ENCODE data around the gene CAPN12. TPM values are rescaled to one million over a fixed set of nuclear protein-coding genes. Genes with fewer than 3 reads are reported as not detected.

The CAPN12 gene
- total RNA-seq, 4 donors from 2014 or later, result 5.8 to 56.8 (median 6.4) TPM

- H3K27me3 ChIP-seq, result no peaks in the 10 kb centered on the region
- no peak for TF ChIP-seq CTCF (IDR thresholded peaks at IDR 0.05)
- no peak for TF ChIP-seq POLR2A (IDR thresholded peaks at IDR 0.05)
- peak overlapping the region in 1 of 4 donors; percentile 6 for H3K4me3 ChIP-seq
- H3K4me1 ChIP-seq, result peaks cover 17 to 74% (median 33%) of the 10 kb centered on the region in 4 donors
- H3K9me3 ChIP-seq, result no peaks in the 10 kb centered on the region
- DNase-seq, result peak in 2 of 3 donors; percentile 53 to 75
- peak overlapping the region; percentile 54 to 96 (median 79) for H3K27ac ChIP-seq
- peaks cover 0 to 33% (median 0%) of the 10 kb centered on the region in 3 donors for H3K36me3 ChIP-seq
Observed at GRCh38 chr19:38693380-38694223, 50.7 kb downstream of the CAPN12 start.

GRCh38 chr19:38692458-38693379 lies 51.6 kb downstream of the CAPN12 start:
- Histone ChIP-seq H3K4me3 (no peak overlapping the region), H3K36me3 (peaks cover 0 to 33% (median 0%) of the 10 kb centered on the region in 3 donors), H3K4me1 (peaks cover 17 to 72% (median 31%) of the 10 kb centered on the region in 4 donors), H3K27ac (peak overlapping the region; percentile 54 to 96 (median 79)), H3K27me3 (no peaks in the 10 kb centered on the region), H3K9me3 (no peaks in the 10 kb centered on the region)
- TF ChIP-seq CTCF (IDR thresholded peaks at IDR 0.05) (no peak), POLR2A (IDR thresholded peaks at IDR 0.05) (no peak)
- DNase-seq, result no peak

- H3K27ac ChIP-seq, result peak overlapping the region; percentile 54 to 96 (median 79)
- no peak for TF ChIP-seq CTCF (IDR thresholded peaks at IDR 0.05)
- TF ChIP-seq POLR2A (IDR thresholded peaks at IDR 0.05), result no peak
- H3K4me1 ChIP-seq, result peaks cover 13 to 68% (median 31%) of the 10 kb centered on the region in 4 donors
- DNase-seq, result no peak
- H3K9me3 ChIP-seq, result no peaks in the 10 kb centered on the region
- H3K36me3 ChIP-seq, result peaks cover 0 to 31% (median 0%) of the 10 kb centered on the region in 3 donors
- H3K4me3 ChIP-seq, result no peak overlapping the region
- H3K27me3 ChIP-seq, result no peaks in the 10 kb centered on the region
Observed at GRCh38 chr19:38691938-38692457, 52.3 kb downstream of the CAPN12 start.

GRCh38 chr19:38690832-38691231 lies 53.4 kb downstream of the CAPN12 start:
- H3K27ac ChIP-seq, result peak overlapping the region in 3 of 4 donors; percentile 14 to 96 (median 89)
- DNase-seq, result no peak
- H3K4me3 ChIP-seq, result no peak overlapping the region
- H3K9me3 ChIP-seq, result no peaks in the 10 kb centered on the region
- H3K36me3 ChIP-seq, result peaks cover 0 to 23% (median 0%) of the 10 kb centered on the region in 3 donors
- no peaks in the 10 kb centered on the region for H3K27me3 ChIP-seq
- peaks cover 19 to 68% (median 37%) of the 10 kb centered on the region in 4 donors for H3K4me1 ChIP-seq
- TF ChIP-seq POLR2A (IDR thresholded peaks at IDR 0.05) (no peak), CTCF (IDR thresholded peaks at IDR 0.05) (no peak)

GRCh38 chr19:38690146-38690545 lies 54.1 kb downstream of the CAPN12 start:
- Histone ChIP-seq H3K4me1 (peaks cover 22 to 68% (median 37%) of the 10 kb centered on the region in 4 donors), H3K27ac (peak overlapping the region in 3 of 4 donors; percentile 14 to 96 (median 89)), H3K9me3 (no peaks in the 10 kb centered on the region), H3K27me3 (no peaks in the 10 kb centered on the region), H3K36me3 (peaks cover 0 to 20% (median 0%) of the 10 kb centered on the region in 3 donors), H3K4me3 (no peak overlapping the region)
- no peak for DNase-seq
- no peak for TF ChIP-seq POLR2A (IDR thresholded peaks at IDR 0.05)
- TF ChIP-seq CTCF (IDR thresholded peaks at IDR 0.05), result no peak
